Adipocyte (in vitro differentiated cells): ENCODE results near the gene ZNF83.
A peak's percentile ranks its signal among the peaks of the same experiment; 100 is the strongest.

Experiments
- DNase-seq: peaks from one replicate; pipeline ENCODE4 v3.0.0-alpha.2; 2015; ENCODE audit warnings: low read depth
- H3K27me3 ChIP-seq: replicated peaks from 2 replicates; pipeline ENCODE4 v1.7.0; 2013; ENCODE audit warnings: mild to moderate bottlenecking, low read length, moderate library complexity; ENCODE audit not compliant: control insufficient read depth, insufficient read depth
- H3K36me3 ChIP-seq: 2 replicates; pipeline ENCODE4 v1.7.0; 2013; ENCODE audit warnings: low read length, mild to moderate bottlenecking, moderate library complexity; ENCODE audit not compliant: control insufficient read depth, insufficient read depth, severe bottlenecking
- H3K4me1 ChIP-seq: 2 replicates; pipeline ENCODE4 v1.7.0; 2013; ENCODE audit warnings: mild to moderate bottlenecking, low read length, moderate library complexity; ENCODE audit not compliant: control insufficient read depth, insufficient read depth
- H3K4me3 ChIP-seq: 2 replicates; pipeline ENCODE4 v1.7.0; 2013; ENCODE audit warnings: mild to moderate bottlenecking, low read length, moderate library complexity
- H3K9ac ChIP-seq: 2 replicates; pipeline ENCODE4 v1.7.0; 2013; ENCODE audit warnings: mild to moderate bottlenecking, low read length, moderate library complexity
- H3K9me3 ChIP-seq: 2 replicates; pipeline ENCODE4 v1.7.0; 2013; ENCODE audit warnings: mild to moderate bottlenecking, low read length, moderate library complexity; ENCODE audit not compliant: control insufficient read depth

The ZNF83 gene

GRCh38 chr19:52567921-52568320, 70.2 kb downstream of the ZNF83 start:
- peaks cover 10% of the 10 kb centered on the region for H3K4me1 ChIP-seq
- no peaks in the 10 kb centered on the region for H3K27me3 ChIP-seq
- peaks cover 26% of the 10 kb centered on the region for H3K36me3 ChIP-seq
- H3K4me3 ChIP-seq = no peak overlapping the region
- no peak for DNase-seq
- H3K9ac ChIP-seq = no peak overlapping the region
- H3K9me3 ChIP-seq = peaks cover 32% of the 10 kb centered on the region

DNA sequence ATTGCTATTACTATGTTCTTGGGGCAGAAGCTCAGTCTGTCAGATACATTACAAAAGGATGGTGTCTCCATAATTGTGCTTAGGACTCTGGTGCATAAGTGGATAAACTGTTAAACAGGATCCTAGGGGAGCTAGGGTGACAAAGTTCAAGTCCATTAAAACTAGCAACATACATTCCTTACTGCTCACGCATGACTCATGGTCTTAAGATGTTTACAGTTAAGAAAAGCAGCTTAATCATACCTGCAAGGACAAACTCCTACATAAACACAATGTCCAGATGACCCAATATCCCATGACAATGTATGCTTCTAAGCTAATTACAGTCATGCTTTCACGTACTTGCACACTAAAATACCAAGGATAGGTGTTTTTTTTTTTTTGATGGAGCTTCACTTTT, 71.6 kb downstream of the ZNF83 start:
- Histone ChIP-seq H3K9me3 (peaks cover 46% of the 10 kb centered on the region), H3K4me1 (peaks cover 10% of the 10 kb centered on the region), H3K9ac (no peak overlapping the region), H3K4me3 (no peak overlapping the region), H3K27me3 (no peaks in the 10 kb centered on the region), H3K36me3 (peaks cover 25% of the 10 kb centered on the region)
- peak; percentile 20 for DNase-seq

DNA sequence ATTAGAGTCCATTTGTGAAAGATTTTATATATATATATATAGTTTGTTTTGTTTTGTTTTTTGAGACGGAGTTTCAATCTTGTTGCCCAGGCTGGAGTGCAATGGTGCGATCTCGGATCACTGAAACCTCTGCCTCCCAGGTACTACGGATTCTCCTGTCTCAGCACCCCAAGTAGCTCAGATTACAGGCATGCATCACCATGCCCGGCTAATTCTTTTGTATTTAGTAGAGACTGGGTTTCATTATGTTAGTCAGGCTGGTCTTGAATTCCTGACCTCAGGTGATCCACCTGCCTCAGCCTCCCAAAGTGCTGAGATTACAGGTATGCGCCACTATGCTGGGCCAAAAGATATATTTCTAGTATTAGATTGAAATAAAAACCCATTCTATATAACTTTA, 72.0 kb downstream of the ZNF83 start:
- peaks cover 10% of the 10 kb centered on the region for H3K4me1 ChIP-seq
- peaks cover 29% of the 10 kb centered on the region for H3K36me3 ChIP-seq
- no peak overlapping the region for H3K9ac ChIP-seq
- no peak overlapping the region for H3K4me3 ChIP-seq
- H3K9me3 ChIP-seq = peaks cover 50% of the 10 kb centered on the region
- DNase-seq = no peak
- no peaks in the 10 kb centered on the region for H3K27me3 ChIP-seq
